HepG2 (cell line): ENCODE data around the gene RRN3. TPM values are rescaled to one million over a fixed set of nuclear protein-coding genes. Genes with fewer than 3 reads are reported as not detected.
"Not testable (repeated sequence)": the region's sequence is repeated elsewhere in the genome, so short reads cannot be mapped to it uniquely, and the experiment has no call there.

ENCODE experiments used
- CC2D1A ChIP-seq: sonication (generic); formaldehyde crosslinking; IDR thresholded peaks from 2 replicates; pipeline ENCODE4 v1.8.1; 2023; ENCODE audit warnings: mild to moderate bottlenecking, missing genetic modification reagents
- CSRNP1 ChIP-seq: sonication (generic); formaldehyde crosslinking; IDR thresholded peaks from 2 replicates; pipeline ENCODE4 v1.8.1; 2023; ENCODE audit warnings: mild to moderate bottlenecking, missing genetic modification reagents
- GMEB1 ChIP-seq: sonication (generic); formaldehyde crosslinking; IDR thresholded peaks from 2 replicates; pipeline ENCODE4 v1.5.1; 2020; ENCODE audit warnings: missing genetic modification reagents, mild to moderate bottlenecking, borderline replicate concordance
- HNF1A ChIP-seq, 2 experiments: sonication (generic) in 1 of 2; formaldehyde crosslinking in 1 of 2; IDR thresholded peaks; 2 replicates each; pipeline versions ENCODE4 v1.4.0 to v1.6.1; 2016 to 2020; ENCODE audit warnings: borderline replicate concordance in 1 of 2, low read depth in 1 of 2, mild to moderate bottlenecking in 1 of 2, missing genetic modification reagents in 1 of 2
- KMT2A ChIP-seq: sonication (generic); formaldehyde crosslinking; IDR thresholded peaks from 2 replicates; pipeline ENCODE4 v1.4.0; 2020; ENCODE audit warnings: missing genetic modification reagents
- MED8 ChIP-seq: sonication (generic); formaldehyde crosslinking; IDR thresholded peaks from 2 replicates; pipeline ENCODE4 v1.8.1; 2023; ENCODE audit warnings: mild to moderate bottlenecking, missing genetic modification reagents; ENCODE audit not compliant: insufficient replicate concordance
- SOX13 ChIP-seq, 3 experiments: fragments of 450-650 bp in 1 of 3; sonication (generic) in 1 of 3; formaldehyde crosslinking in 1 of 3; IDR thresholded peaks in 2 of 3; conservative IDR thresholded peaks in 1 of 3; 2 replicates each; pipeline versions ENCODE4 v1.5.0 to v1.6.1; 2016 to 2020; ENCODE audit warnings: antibody characterized with exemption in 1 of 3, mild to moderate bottlenecking in 1 of 3, missing compliant biosample characterization in 1 of 3, missing genetic modification reagents in 1 of 3, moderate library complexity in 1 of 3
- U2AF1 ChIP-seq: fragments of 200-400 bp; formaldehyde crosslinking; optimal IDR thresholded peaks from 2 replicates; pipeline ENCODE3; 2017; ENCODE audit warnings: mild to moderate bottlenecking, low read depth, low read length
- ZFP36L1 ChIP-seq: sonication (generic); formaldehyde crosslinking; IDR thresholded peaks from 2 replicates; pipeline ENCODE4 v1.8.0; 2022; ENCODE audit warnings: mild to moderate bottlenecking, missing genetic modification reagents, moderate library complexity
- ZNF441 ChIP-seq: sonication (generic); formaldehyde crosslinking; IDR thresholded peaks from 2 replicates; pipeline ENCODE4 v1.7.0; 2021; ENCODE audit warnings: missing genetic modification reagents, borderline replicate concordance
- ZNF609 ChIP-seq: sonication (generic); formaldehyde crosslinking; IDR thresholded peaks from 2 replicates; pipeline ENCODE4 v1.4.0; 2020; ENCODE audit warnings: mild to moderate bottlenecking, missing genetic modification reagents, borderline replicate concordance
- ZNF768 ChIP-seq: sonication (generic); formaldehyde crosslinking; IDR thresholded peaks from 2 replicates; pipeline ENCODE4 v1.4.0; 2020; ENCODE audit warnings: missing genetic modification reagents
- ZSCAN22 ChIP-seq: sonication (generic); formaldehyde crosslinking; IDR thresholded peaks from 2 replicates; pipeline ENCODE4 v1.4.0; 2020; ENCODE audit warnings: mild to moderate bottlenecking, missing genetic modification reagents
- polyA plus RNA-seq, 8 experiments: library from polyadenylated mRNA; depleted of rRNA in 3 of 8; stranded (reverse) in 7 of 8; unstranded in 1 of 8; fragments of >200 nt; fragmentation: Illumina TruSeq in 4 of 8; extraction: Trizol in 4 of 8; gene quantifications; 2 replicates each; pipeline versions ENCODE4 v1.2.1 to v1.2.3, GENCODE V29; 2011 to 2016; ENCODE audit warnings: low read depth in 4 of 8, missing spikeins in 1 of 8, mixed read lengths in 1 of 8; ENCODE audit not compliant: insufficient read depth in 1 of 8
- total RNA-seq, 5 experiments: library from RNA; depleted of rRNA; stranded (reverse); fragments of >200 nt; fragmentation: Illumina TruSeq; extraction: Trizol; gene quantifications; 2 replicates each; pipeline ENCODE4 v1.2.3, GENCODE V29; 2016; ENCODE audit warnings: low read depth in 1 of 5

Gene RRN3
- total and polyA plus RNA-seq, 2 of the 13 experiments (the other 11 are each of a cell fraction or from before 2014, with no cell fraction given): 45.8 to 67.0 TPM

- peak; percentile 89 for TF ChIP-seq MED8 (CRISPR knock-in tag)
- peak; percentile 70 for TF ChIP-seq ZNF609 (CRISPR knock-in tag)
- peak; percentile 94 for TF ChIP-seq GMEB1 (CRISPR knock-in tag)
- 0 out of 2 replicates have a peak, but pooled peaks have one; percentile 85 for TF ChIP-seq CC2D1A
- peak; percentile 79; the same call in 1 of the 2 replicates for TF ChIP-seq ZNF768 (CRISPR knock-in tag)
- not testable (repeated sequence) for TF ChIP-seq HNF1A (IDR thresholded peaks at IDR 0.05; ENCODE audit: low read depth); SOX13 (IDR thresholded peaks at IDR 0.05)
- TF ChIP-seq HNF1A (CRISPR knock-in tag; IDR thresholded peaks at IDR 0.05; ENCODE audit: borderline replicate concordance): peak; percentile 90
- TF ChIP-seq ZFP36L1 (CRISPR knock-in tag): peak; percentile 94
- 0 out of 2 replicates have a peak, but pooled peaks have one; percentile 48 for TF ChIP-seq ZSCAN22 (CRISPR knock-in tag)
- peak; percentile 97 for TF ChIP-seq U2AF1
- peak; percentile 85 for TF ChIP-seq ZNF441 (CRISPR knock-in tag)
- TF ChIP-seq SOX13 (CRISPR knock-in tag; conservative IDR thresholded peaks at IDR 0.05 in 1 of 2, IDR thresholded peaks at IDR 0.05 in 1 of 2): peak in 1 of 2 experiments; percentile 92; a peak in 1 of 4 replicates
- TF ChIP-seq KMT2A (CRISPR knock-in tag): peak; percentile 100
- peak; percentile 95 for TF ChIP-seq CSRNP1
Measured at GRCh38 chr16:15093955-15094827, at the start of gene RRN3 (continued).
